ENCODE measurements around the gene ZMYND8.
"Not testable (repeated sequence)": the region's sequence is repeated elsewhere in the genome, so short reads cannot be mapped to it uniquely, and the experiment has no call there.

Gene ZMYND8

GRCh38 chr20:47370850-47371782, 14.6 kb upstream of the ZMYND8 start:
- DNase-seq (ENCODE audit: low read depth in 2 of 2): no peak

DNA sequence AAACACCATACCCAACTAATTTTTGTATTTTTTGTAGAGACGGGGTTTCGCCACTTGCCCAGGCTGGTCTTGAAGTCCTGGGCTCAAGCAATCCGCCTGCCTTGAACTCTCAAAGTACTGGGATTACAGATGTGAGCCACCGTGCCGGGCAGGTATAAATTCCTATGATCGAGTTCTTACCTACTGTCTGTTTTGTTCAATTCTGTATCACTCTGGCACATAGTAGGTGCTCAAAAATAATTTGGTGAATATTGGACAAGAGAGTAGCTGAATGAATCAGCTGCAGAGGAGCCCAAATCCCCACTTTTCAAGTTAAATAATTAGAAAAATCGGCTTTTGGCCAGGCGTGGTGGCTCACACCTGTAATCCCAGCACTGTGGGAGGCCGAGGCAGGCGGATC, 13.7 kb upstream of the ZMYND8 start:
- DNase-seq (ENCODE audit: low read depth in 2 of 2): no peak

DNA sequence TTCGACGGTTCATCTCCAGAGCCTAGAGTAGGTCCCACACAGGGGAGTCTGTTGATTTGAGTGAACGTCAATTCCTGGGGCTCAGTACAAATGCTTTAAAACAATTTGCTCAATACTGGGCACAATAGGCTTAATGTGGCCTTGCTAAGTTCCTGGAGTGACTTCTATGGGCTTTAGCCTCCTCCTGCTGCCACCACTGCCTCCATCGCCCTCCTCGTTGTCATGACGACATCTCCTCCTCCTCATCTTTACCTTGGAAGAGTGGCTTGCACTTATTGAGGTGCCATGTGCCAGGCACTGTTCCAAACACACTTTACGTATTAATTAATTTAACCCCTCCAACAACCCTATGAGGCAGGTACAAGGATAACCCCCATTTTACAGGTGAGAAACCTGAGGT, 11.8 kb upstream of the ZMYND8 start:
- no peak for DNase-seq (ENCODE audit: low read depth in 2 of 2)

DNA sequence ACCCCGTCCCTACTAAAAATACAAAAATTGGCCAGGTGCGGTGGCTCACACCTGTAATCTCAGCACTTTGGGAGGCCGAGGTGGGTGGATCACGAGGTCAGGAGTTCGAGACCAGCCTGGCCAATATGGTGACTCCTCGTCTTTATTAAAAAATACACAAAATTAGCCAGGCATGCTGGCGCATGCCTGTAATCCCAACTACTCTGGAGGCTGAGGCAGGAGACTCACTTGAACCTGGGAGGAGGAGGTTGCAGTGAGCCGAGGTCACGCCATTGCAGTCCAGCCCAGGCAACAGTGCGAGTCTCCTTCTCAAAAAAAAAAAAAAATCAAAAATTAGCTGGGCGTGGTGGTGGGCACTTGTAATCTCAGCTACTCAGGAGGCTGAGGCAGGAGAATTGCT, 9.8 kb upstream of the ZMYND8 start:
- not testable (repeated sequence) for DNase-seq (ENCODE audit: low read depth in 2 of 2)

- no peak for DNase-seq (ENCODE audit: low read depth in 2 of 2)
Observed at GRCh38 chr20:47365023-47365764, 8.7 kb upstream of the ZMYND8 start.

GRCh38 chr20:47362361-47363219, 6.1 kb upstream of the ZMYND8 start:
- no peak for DNase-seq (ENCODE audit: low read depth in 2 of 2)

- no peak for DNase-seq (ENCODE audit: low read depth in 2 of 2)
Observed at GRCh38 chr20:47361057-47361915, 4.8 kb upstream of the ZMYND8 start.

DNA sequence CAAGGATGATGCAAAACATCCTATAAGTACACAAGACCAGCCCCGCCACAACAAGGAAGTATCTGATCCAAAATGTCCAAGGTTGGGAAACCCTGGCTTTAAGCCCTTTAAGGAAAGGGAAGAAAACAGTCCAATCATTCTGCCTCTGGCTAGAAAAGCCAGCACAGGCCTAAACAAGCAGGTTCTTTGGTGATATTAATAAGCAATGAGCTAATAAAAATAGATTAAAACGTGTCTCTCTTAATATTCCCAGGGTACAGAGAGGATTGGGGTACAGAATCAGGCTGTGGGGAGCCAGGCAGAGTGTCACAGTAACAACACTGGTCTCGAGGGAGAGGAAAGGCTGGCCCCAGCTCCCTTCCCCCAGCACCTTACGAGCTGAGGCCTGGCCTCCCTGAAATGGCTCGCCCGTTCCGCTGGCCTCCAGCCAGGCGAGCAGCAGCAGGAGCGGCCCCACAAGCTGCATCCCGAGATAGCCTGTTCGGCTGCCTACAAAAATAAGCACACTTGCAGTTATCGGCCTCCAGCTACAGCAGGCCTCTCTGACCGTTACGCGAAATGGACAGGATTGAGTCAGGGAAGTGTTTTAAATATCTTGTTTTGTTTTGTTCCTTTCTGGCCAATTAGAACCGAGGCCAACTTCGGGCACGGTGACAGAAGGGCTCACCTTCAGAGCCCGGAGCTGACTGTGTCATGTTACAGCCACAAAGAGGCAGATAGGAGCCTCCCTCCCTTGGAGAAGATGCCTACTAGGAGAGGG, 4.0 kb upstream of the ZMYND8 start:
- DNase-seq (ENCODE audit: low read depth in 2 of 2): no peak

DNA sequence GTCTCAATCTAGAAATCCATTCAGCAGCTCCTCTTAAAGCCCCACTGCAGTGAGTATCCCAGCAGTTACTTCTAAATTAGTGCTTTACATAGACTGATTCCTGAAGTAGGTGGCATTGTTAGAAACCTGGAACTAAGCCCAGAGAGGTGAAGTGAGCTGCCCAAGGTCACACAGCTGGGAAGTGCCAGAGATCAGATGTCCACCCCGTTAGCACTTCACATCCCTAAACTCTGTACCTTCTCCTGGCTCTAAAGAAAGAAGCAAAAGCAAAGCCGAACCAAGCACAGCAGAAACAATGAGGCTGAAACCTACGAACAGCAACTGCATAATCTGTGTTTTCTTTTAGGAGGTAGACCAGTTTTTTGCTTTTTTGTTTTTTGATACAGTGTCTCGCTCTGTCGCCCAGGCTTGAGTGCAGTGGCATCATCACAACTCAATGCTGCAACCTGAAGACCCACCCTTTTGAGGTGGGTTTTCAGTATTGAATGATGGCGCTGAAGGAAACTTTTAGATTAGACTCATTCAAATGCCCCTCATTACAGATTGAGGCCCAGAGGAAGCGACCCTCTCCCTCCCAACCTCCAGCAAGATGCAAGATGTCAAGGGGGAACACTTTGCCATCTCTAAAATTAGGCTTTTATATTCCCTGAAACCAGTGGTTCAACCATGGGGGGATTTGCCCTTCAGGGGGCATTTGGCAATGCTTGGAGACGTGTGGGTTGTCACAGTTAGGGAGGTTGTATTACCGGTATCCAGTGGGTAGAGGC, 3.2 kb upstream of the ZMYND8 start:
- DNase-seq (ENCODE audit: low read depth in 2 of 2): no peak

GRCh38 chr20:47358672-47359529, 2.4 kb upstream of the ZMYND8 start:
- DNase-seq (ENCODE audit: low read depth in 2 of 2): no peak

DNA sequence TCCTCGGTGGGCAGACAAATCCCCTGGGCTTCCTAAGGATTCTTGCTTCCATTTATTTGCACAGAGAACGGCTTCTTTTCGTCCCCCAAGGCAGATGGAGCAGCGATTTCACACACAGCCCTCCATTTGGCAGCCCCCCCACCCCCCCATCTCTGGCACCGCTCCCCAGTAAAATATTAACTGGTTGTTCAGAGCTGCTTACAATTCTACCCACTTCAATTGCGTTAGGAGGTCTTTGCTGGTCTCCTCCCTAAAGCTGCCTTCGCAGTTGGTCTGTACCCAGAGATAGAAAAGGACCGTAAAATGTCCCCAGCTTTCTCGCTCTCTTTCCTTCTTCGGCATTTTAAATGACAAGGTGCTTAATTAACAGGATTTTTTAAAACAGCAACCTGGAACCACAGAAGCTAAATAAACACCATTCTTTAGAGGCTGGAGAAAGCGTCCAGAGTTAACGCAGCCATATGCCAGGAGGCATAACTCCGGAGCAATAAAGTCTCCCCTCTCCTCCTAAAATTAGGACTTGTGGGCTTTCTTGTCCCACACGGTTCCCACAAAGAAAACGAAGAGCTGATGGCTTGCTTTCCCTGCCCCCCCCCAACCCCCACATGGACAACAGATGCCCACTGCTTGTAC, 1.7 kb upstream of the ZMYND8 start:
- no peak for DNase-seq (ENCODE audit: low read depth in 2 of 2)

DNA sequence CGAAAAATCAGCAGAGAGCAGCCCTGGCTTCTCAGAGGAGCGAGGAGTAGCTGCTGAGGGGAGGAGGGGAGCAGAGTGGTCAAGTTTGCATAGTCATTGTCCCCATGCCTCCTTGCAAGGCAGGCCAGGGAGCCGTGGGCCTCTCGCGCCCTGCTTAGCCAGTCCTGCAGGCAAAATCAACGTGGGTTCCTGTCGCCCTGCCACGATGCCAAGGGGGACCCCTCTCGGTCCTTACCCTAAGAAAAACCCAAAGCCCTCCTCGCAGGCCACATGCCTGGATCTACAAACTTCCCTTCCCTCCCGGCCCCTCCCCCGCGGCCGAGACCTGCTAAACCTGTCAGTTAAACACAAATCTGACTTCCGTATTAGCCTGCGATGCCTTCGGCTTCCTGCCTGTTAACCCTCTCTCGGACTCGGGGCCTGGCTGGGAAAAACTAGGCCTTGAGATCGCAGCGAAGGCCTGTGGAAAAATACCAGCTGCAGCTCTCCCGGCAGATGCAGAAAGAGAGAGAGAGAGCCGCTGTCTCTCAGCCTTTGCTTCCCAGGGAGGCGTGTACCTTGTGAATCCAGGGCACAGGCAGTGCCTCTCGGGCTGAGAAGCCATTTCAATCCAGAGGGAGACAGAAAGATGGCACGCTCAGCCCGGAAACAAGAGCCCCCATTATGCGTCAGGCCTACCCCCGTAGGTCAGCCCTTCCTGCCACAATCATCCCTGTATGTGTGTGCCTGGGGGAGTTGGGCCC, 968 bp upstream of the ZMYND8 start:
- DNase-seq (ENCODE audit: low read depth in 2 of 2): peak; percentile 54

DNA sequence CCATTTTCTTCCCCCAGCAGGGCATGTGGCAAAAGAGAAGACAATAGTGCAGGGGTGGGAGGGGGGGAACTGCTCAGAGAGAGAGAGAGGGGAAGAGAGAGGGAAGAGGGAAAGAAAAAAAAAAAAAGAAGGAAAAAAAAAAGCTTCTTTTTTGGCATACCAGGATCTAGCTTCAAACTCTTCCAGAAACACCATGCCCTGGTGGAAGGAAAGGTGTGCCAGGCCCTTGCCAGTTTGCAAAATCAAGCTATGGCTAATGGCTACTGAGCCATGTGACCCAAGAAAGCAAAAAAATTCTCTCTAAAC, 326 bp downstream of the ZMYND8 start:
- DNase-seq (ENCODE audit: low read depth in 2 of 2): no peak

- DNase-seq (ENCODE audit: low read depth in 2 of 2): no peak
Observed at GRCh38 chr20:47355489-47356219, 845 bp downstream of the ZMYND8 start.

DNA sequence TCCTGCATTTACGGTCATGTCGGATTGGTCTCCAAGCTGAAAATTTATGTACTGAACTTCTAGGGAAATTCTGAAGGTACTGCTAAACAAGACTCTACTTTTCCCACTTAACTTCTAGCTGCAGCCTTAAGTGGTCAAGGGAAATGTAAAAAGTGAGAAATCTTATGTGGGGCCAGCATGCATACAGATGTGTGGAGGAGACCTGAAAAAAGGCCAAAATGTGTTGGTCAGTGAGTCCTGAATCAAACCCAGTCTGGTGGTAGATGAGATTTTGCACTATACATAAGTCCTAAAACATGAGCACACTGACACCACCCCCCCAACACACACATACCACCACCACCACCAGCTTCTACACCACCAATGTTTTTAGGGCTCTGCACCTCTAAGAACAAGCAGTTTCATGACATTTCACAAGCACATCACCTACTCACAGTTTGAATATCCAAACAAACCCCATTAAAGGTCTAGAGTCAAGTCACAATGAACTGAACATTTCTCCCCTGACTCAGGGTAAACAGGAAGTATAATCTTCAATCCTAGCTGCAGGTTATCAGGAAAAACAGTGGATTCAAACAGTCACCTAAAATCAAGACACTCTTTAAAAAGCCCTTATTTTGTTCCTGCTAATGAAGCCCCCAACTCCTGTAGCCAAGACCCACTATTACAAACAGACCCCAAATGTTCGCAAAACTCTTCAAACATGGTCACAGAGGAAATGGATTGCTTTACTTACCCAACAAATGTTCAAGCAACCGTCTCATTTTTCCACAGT, 1.6 kb downstream of the ZMYND8 start:
- no peak for DNase-seq (ENCODE audit: low read depth in 2 of 2)

GRCh38 chr20:47354464-47354713, 2.1 kb downstream of the ZMYND8 start:
- DNase-seq (ENCODE audit: low read depth in 2 of 2): no peak

All from stimulated activated CD8-positive, alpha-beta memory T cell treated with anti-CD3 and anti-CD28 coated beads, Interleukin-2, amount 100 ng/mL, for 48 hours (primary cell).